ENCODE results near the gene LRFN3.

LRFN3 gene

GRCh38 chr19:35959040-35959967, 23.1 kb downstream of the LRFN3 start:
- peak; percentile 76 for ATAC-seq
- TF ChIP-seq ZFP30 (CRISPR knock-in tag; IDR thresholded peaks at IDR 0.05): no peak
- TF ChIP-seq ARNTL (CRISPR knock-in tag; IDR thresholded peaks at IDR 0.05; ENCODE audit: borderline replicate concordance, low read depth): no peak
- no peak for TF ChIP-seq CREB5 (CRISPR knock-in tag; IDR thresholded peaks at IDR 0.05; ENCODE audit: low read depth)
- no peak for TF ChIP-seq GLIS3 (CRISPR knock-in tag; IDR thresholded peaks at IDR 0.05)
- no peak for TF ChIP-seq TOX (CRISPR knock-in tag; IDR thresholded peaks at IDR 0.05; ENCODE audit: borderline replicate concordance)
- no peak for TF ChIP-seq ZFP3 (CRISPR knock-in tag; IDR thresholded peaks at IDR 0.05)
- TF ChIP-seq ZC3H10 (CRISPR knock-in tag; IDR thresholded peaks at IDR 0.05): no peak
- TF ChIP-seq SNAI2 (CRISPR knock-in tag; IDR thresholded peaks at IDR 0.05): no peak
- no peak for TF ChIP-seq POU6F1 (CRISPR knock-in tag; IDR thresholded peaks at IDR 0.05; ENCODE audit: borderline replicate concordance, low read depth)
- no peak for TF ChIP-seq ZNF70 (CRISPR knock-in tag; IDR thresholded peaks at IDR 0.05)
- no peak for TF ChIP-seq OSR1 (CRISPR knock-in tag; IDR thresholded peaks at IDR 0.05)
- TF ChIP-seq ISL1 (CRISPR knock-in tag; IDR thresholded peaks at IDR 0.05): no peak
- no peak for TF ChIP-seq RARB (CRISPR knock-in tag; IDR thresholded peaks at IDR 0.05)
- TF ChIP-seq ESRRG (CRISPR knock-in tag; IDR thresholded peaks at IDR 0.05): no peak
- TF ChIP-seq BACH2 (CRISPR knock-in tag; IDR thresholded peaks at IDR 0.05; ENCODE audit: borderline replicate concordance): no peak
- no peak for TF ChIP-seq TSHZ2 (CRISPR knock-in tag; IDR thresholded peaks at IDR 0.05)
- no peak for TF ChIP-seq CSDC2 (CRISPR knock-in tag; IDR thresholded peaks at IDR 0.05)
- no peak for TF ChIP-seq ZNF565 (CRISPR knock-in tag; conservative IDR thresholded peaks at IDR 0.05; ENCODE audit: low read depth)

GRCh38 chr19:35959968-35960320, 23.8 kb downstream of the LRFN3 start:
- TF ChIP-seq BACH2 (CRISPR knock-in tag; IDR thresholded peaks at IDR 0.05; ENCODE audit: borderline replicate concordance): no peak
- TF ChIP-seq RARB (CRISPR knock-in tag; IDR thresholded peaks at IDR 0.05): no peak
- no peak for TF ChIP-seq ESRRG (CRISPR knock-in tag; IDR thresholded peaks at IDR 0.05)
- TF ChIP-seq ZC3H10 (CRISPR knock-in tag; IDR thresholded peaks at IDR 0.05): no peak
- no peak for TF ChIP-seq ZFP3 (CRISPR knock-in tag; IDR thresholded peaks at IDR 0.05)

DNA sequence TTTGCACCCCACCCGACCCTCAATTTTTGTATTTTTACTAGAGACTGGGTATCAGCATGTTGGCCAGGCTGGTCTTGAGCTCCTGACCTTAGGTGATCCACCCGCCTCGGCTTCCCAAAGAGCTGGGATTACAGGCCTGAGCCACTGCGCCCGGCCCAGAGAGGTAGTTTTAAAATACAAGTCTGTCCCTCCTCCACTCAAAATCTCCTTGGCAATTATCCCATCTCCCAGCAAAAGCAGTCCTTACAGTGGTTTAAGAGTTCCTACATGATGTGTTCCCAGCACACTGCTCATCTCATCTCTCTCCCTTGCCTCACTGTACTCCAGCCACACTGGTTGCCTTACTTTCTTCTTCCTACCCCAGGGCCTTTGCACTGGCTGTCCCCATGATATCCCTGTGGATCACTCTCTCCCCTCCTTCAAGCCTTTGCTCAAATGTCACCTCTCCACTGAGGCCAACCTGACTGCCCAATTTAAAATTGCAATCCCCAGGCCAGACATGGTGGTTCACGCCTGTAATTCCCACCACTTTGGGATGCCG, 24.3 kb downstream of the LRFN3 start:
- no peak for ATAC-seq
- no peak for TF ChIP-seq CREB5 (CRISPR knock-in tag; IDR thresholded peaks at IDR 0.05; ENCODE audit: low read depth)
- TF ChIP-seq TSHZ2 (CRISPR knock-in tag; IDR thresholded peaks at IDR 0.05): no peak
- TF ChIP-seq OSR1 (CRISPR knock-in tag; IDR thresholded peaks at IDR 0.05): no peak
- no peak for TF ChIP-seq RARB (CRISPR knock-in tag; IDR thresholded peaks at IDR 0.05)
- TF ChIP-seq ZFP30 (CRISPR knock-in tag; IDR thresholded peaks at IDR 0.05): no peak
- TF ChIP-seq PPARA (CRISPR knock-in tag; IDR thresholded peaks at IDR 0.05; ENCODE audit: borderline replicate concordance): no peak
- TF ChIP-seq BACH2 (CRISPR knock-in tag; IDR thresholded peaks at IDR 0.05; ENCODE audit: borderline replicate concordance): no peak
- no peak for TF ChIP-seq PATZ1 (CRISPR knock-in tag; IDR thresholded peaks at IDR 0.05; ENCODE audit: borderline replicate concordance)
- TF ChIP-seq, protein P1, sequence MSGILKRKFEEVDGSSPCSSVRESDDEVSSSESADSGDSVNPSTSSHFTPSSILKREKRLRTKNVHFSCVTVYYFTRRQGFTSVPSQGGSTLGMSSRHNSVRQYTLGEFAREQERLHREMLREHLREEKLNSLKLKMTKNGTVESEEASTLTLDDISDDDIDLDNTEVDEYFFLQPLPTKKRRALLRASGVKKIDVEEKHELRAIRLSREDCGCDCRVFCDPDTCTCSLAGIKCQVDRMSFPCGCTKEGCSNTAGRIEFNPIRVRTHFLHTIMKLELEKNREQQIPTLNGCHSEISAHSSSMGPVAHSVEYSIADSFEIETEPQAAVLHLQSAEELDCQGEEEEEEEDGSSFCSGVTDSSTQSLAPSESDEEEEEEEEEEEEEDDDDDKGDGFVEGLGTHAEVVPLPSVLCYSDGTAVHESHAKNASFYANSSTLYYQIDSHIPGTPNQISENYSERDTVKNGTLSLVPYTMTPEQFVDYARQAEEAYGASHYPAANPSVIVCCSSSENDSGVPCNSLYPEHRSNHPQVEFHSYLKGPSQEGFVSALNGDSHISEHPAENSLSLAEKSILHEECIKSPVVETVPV (CRISPR knock-in tag; IDR thresholded peaks at IDR 0.05): no peak
- no peak for TF ChIP-seq GLIS3 (CRISPR knock-in tag; IDR thresholded peaks at IDR 0.05)
- TF ChIP-seq ESRRG (CRISPR knock-in tag; IDR thresholded peaks at IDR 0.05): no peak
- no peak for TF ChIP-seq ZFP3 (CRISPR knock-in tag; IDR thresholded peaks at IDR 0.05)
- TF ChIP-seq ZC3H10 (CRISPR knock-in tag; IDR thresholded peaks at IDR 0.05): no peak
- TF ChIP-seq TOX (CRISPR knock-in tag; IDR thresholded peaks at IDR 0.05; ENCODE audit: borderline replicate concordance): no peak
- TF ChIP-seq ARNTL (CRISPR knock-in tag; IDR thresholded peaks at IDR 0.05; ENCODE audit: borderline replicate concordance, low read depth): no peak
- TF ChIP-seq SNAI2 (CRISPR knock-in tag; IDR thresholded peaks at IDR 0.05): no peak

More at GRCh38 chr19:35959968-35960320, 23.8 kb downstream of the LRFN3 start:
- ATAC-seq: no peak

All from SK-N-SH treated with all-trans-retinoic acid at 6 μM for 48 hours (cell line).